Naive thymus-derived CD4-positive, alpha-beta T cell (primary cell): ENCODE results near the gene AMBRA1. TPM values are rescaled to one million over a fixed set of nuclear protein-coding genes. Genes with fewer than 3 reads are reported as not detected.
A peak's percentile ranks its signal among the peaks of the same experiment; 100 is the strongest.

ENCODE experiments used
- ATAC-seq: fragments of 150-1000 bp; cut with Tn5 transposase; 2 replicates; pipeline ENCODE4 v1.10.0; 2021; ENCODE audit warnings: mild to moderate bottlenecking, moderate library complexity
- CTCF ChIA-PET: fragments of 350-600 bp; sonication (Branson Sonifier 250); formaldehyde crosslinking; loops from one replicate; lab custom pipeline; 2021; ENCODE audit warnings: antibody characterized with exemption; lab: Charles Lee
- POLR2A ChIA-PET: fragments of 350-600 bp; sonication (Branson Sonifier 250); formaldehyde crosslinking; loops from one replicate; lab custom pipeline; 2021; ENCODE audit warnings: antibody characterized with exemption, inconsistent platforms; lab: Charles Lee
- DNase-seq, 9 donors: peaks; one replicate each; pipeline versions ENCODE4 v3.0.0 to v3.0.0-alpha.2; 2020 to 2022; ENCODE audit warnings: mixed read lengths in 1 of 9
- H3K27ac ChIP-seq: one replicate; pipeline ENCODE4 v1.7.0; 2013; ENCODE audit warnings: mild to moderate bottlenecking, low read depth, low read length, moderate library complexity
- H3K27me3 ChIP-seq, 2 donors: one replicate each; pipeline ENCODE4 v1.7.0; 2013; ENCODE audit warnings: low read length in 2 of 2, mild to moderate bottlenecking in 2 of 2, moderate library complexity in 2 of 2; ENCODE audit not compliant: control insufficient read depth in 2 of 2, insufficient read depth in 2 of 2
- H3K36me3 ChIP-seq, 3 experiments: 1 replicate in 2 of 3; 2 replicates in 1 of 3; pipeline ENCODE4 v1.7.0; 2013; ENCODE audit warnings: low read length in 3 of 3, mild to moderate bottlenecking in 3 of 3, moderate library complexity in 1 of 3; ENCODE audit not compliant: insufficient read depth in 3 of 3, control insufficient read depth in 2 of 3
- H3K4me1 ChIP-seq, 2 donors: one replicate each; pipeline ENCODE4 v1.7.0; 2013; ENCODE audit warnings: low read length in 2 of 2, mild to moderate bottlenecking in 2 of 2, moderate library complexity in 1 of 2; ENCODE audit not compliant: control insufficient read depth in 2 of 2, insufficient read depth in 2 of 2
- H3K4me3 ChIP-seq: 2 replicates; pipeline ENCODE4 v1.7.0; 2013; ENCODE audit warnings: mild to moderate bottlenecking, low read length
- H3K9me3 ChIP-seq, 3 experiments: 1 replicate in 2 of 3; 2 replicates in 1 of 3; pipeline ENCODE4 v1.7.0; 2013; ENCODE audit warnings: low read length in 3 of 3; ENCODE audit not compliant: control insufficient read depth in 2 of 3
- H3K27ac Mint-ChIP-seq, 9 donors: one replicate each; pipeline ENCODE4 v1.8.0; 2020 to 2022; ENCODE audit warnings: mixed read lengths in 9 of 9, mild to moderate bottlenecking in 8 of 9, moderate library complexity in 5 of 9, inconsistent platforms in 2 of 9
- H3K27me3 Mint-ChIP-seq, 5 donors: one replicate each; pipeline ENCODE4 v1.8.0; 2021 to 2022; ENCODE audit warnings: mixed read lengths in 5 of 5, mild to moderate bottlenecking in 1 of 5
- H3K36me3 Mint-ChIP-seq, 5 donors: one replicate each; pipeline ENCODE4 v1.8.0; 2020 to 2022; ENCODE audit warnings: mixed read lengths in 5 of 5, mild to moderate bottlenecking in 3 of 5, inconsistent platforms in 1 of 5
- H3K4me1 Mint-ChIP-seq, 7 donors: one replicate each; pipeline ENCODE4 v1.8.0; 2020 to 2022; ENCODE audit warnings: mixed read lengths in 7 of 7, mild to moderate bottlenecking in 3 of 7, inconsistent platforms in 1 of 7
- H3K4me3 Mint-ChIP-seq, 10 donors: one replicate each; pipeline ENCODE4 v1.8.0; 2020 to 2022; ENCODE audit warnings: mild to moderate bottlenecking in 10 of 10, mixed read lengths in 10 of 10, moderate library complexity in 6 of 10, inconsistent platforms in 2 of 10
- H3K9me3 Mint-ChIP-seq, 11 donors: one replicate each; pipeline ENCODE4 v1.8.0; 2020 to 2022; ENCODE audit warnings: mixed read lengths in 11 of 11, mild to moderate bottlenecking in 4 of 11, inconsistent platforms in 1 of 11, moderate library complexity in 1 of 11
- intact Hi-C, 2 donors: fragments of 100-400 bp; cut with micrococcal nuclease; formaldehyde crosslinking; loops; one replicate each; pipeline ENCODE4 v1.15.1; 2023
- polyA plus RNA-seq, 2 donors: library from polyadenylated mRNA; unstranded; fragments of 300-500 nt; fragmentation: Illumina TruSeq; gene quantifications; one replicate each; pipeline ENCODE4 v1.2.3, GENCODE V29; 2021
- total RNA-seq, 6 experiments: library from RNA in 5 of 6; stranded (reverse) in 5 of 6; gene quantifications; 1 replicate in 5 of 6; 2 replicates in 1 of 6; pipeline ENCODE4 v1.2.3 and lab custom pipeline; 2021 to 2026

Gene AMBRA1
- total and polyA plus RNA-seq, 7 experiments from 2014 or later, result 8.9 to 48.7 (median 41.2) TPM

- no peaks in the 10 kb centered on the region for H3K27me3 Mint-ChIP-seq
- Histone ChIP-seq H3K4me3 (no peak overlapping the region), H3K27me3 (no peaks in the 10 kb centered on the region), H3K36me3 (peaks cover 0 to 5% (median 0%) of the 10 kb centered on the region in 3 experiments), H3K4me1 (no peaks in the 10 kb centered on the region), H3K9me3 (no peaks in the 10 kb centered on the region), H3K27ac (no peak overlapping the region)
- intact Hi-C loops, result no loop called here
- no peak overlapping the region for H3K27ac Mint-ChIP-seq
- no peaks in the 10 kb centered on the region for H3K9me3 Mint-ChIP-seq
- peaks cover 0 to 15% (median 5%) of the 10 kb centered on the region in 5 donors for H3K36me3 Mint-ChIP-seq
- DNase-seq, result no peak
- H3K4me3 Mint-ChIP-seq, result no peak overlapping the region
- ChIA-PET POLR2A (no interaction called here), CTCF (no interaction called here)
- no peak for ATAC-seq
- peaks cover 4 to 24% (median 15%) of the 10 kb centered on the region in 7 donors for H3K4me1 Mint-ChIP-seq
Measured at GRCh38 chr11:46455834-46456233, 138.0 kb downstream of the AMBRA1 start.

- Histone ChIP-seq H3K27me3 (no peaks in the 10 kb centered on the region), H3K27ac (no peak overlapping the region), H3K36me3 (peaks cover 0 to 5% (median 0%) of the 10 kb centered on the region in 3 experiments), H3K4me3 (no peak overlapping the region), H3K9me3 (no peaks in the 10 kb centered on the region), H3K4me1 (no peaks in the 10 kb centered on the region)
- no peaks in the 10 kb centered on the region for H3K9me3 Mint-ChIP-seq
- no peak for ATAC-seq
- H3K36me3 Mint-ChIP-seq, result peaks cover 3 to 26% (median 7%) of the 10 kb centered on the region in 5 donors
- H3K4me3 Mint-ChIP-seq, result no peak overlapping the region
- H3K4me1 Mint-ChIP-seq, result peaks cover 4 to 48% (median 34%) of the 10 kb centered on the region in 7 donors
- no peaks in the 10 kb centered on the region for H3K27me3 Mint-ChIP-seq
- ChIA-PET POLR2A (no interaction called here), CTCF (no interaction called here)
- intact Hi-C loops, result no loop called here
- no peak for DNase-seq
- H3K27ac Mint-ChIP-seq, result peak overlapping the region in 1 of 9 donors; percentile 2
Measured at GRCh38 chr11:46452918-46453517, 140.8 kb downstream of the AMBRA1 start.

- DNase-seq (no peak), ATAC-seq (no peak)
- H3K36me3 Mint-ChIP-seq, result peaks cover 3 to 22% (median 7%) of the 10 kb centered on the region in 5 donors
- Histone ChIP-seq H3K27me3 (no peaks in the 10 kb centered on the region), H3K4me1 (no peaks in the 10 kb centered on the region), H3K9me3 (no peaks in the 10 kb centered on the region), H3K36me3 (peaks cover 0 to 5% (median 0%) of the 10 kb centered on the region in 3 experiments), H3K4me3 (no peak overlapping the region), H3K27ac (no peak overlapping the region)
- no peaks in the 10 kb centered on the region for H3K9me3 Mint-ChIP-seq
- peak overlapping the region in 2 of 9 donors; percentile 28 to 30 for H3K27ac Mint-ChIP-seq
- H3K4me1 Mint-ChIP-seq, result peaks cover 4 to 58% (median 33%) of the 10 kb centered on the region in 7 donors
- intact Hi-C loops, result no loop called here
- H3K4me3 Mint-ChIP-seq, result no peak overlapping the region
- POLR2A ChIA-PET, result interaction anchor here (0.6 kb wide), 1 partner anchor 981 kb away, joined by 5 read pairs; no protein-coding TSS in a partner anchor
- H3K27me3 Mint-ChIP-seq, result no peaks in the 10 kb centered on the region
- CTCF ChIA-PET, result interaction anchor here (1.0 kb wide), 1 partner anchor 103 kb away, joined by 3 read pairs; no protein-coding TSS in a partner anchor
Measured at GRCh38 chr11:46451759-46452158, 142.1 kb downstream of the AMBRA1 start.

- peaks cover 3 to 16% (median 7%) of the 10 kb centered on the region in 5 donors for H3K36me3 Mint-ChIP-seq
- ChIA-PET POLR2A (no interaction called here), CTCF (interaction anchor here (0.8 kb wide), 1 partner anchor 62 kb away, joined by 3 read pairs; no protein-coding TSS in a partner anchor)
- no peaks in the 10 kb centered on the region for H3K9me3 ChIP-seq
- H3K4me1 Mint-ChIP-seq, result peaks cover 4 to 66% (median 28%) of the 10 kb centered on the region in 7 donors
- DNase-seq (no peak), ATAC-seq (no peak)
- H3K4me3 ChIP-seq, result no peak overlapping the region
- H3K27me3 Mint-ChIP-seq, result no peaks in the 10 kb centered on the region
- no peaks in the 10 kb centered on the region for H3K36me3 ChIP-seq
- intact Hi-C loops, result no loop called here
- no peaks in the 10 kb centered on the region for H3K4me1 ChIP-seq
- no peak overlapping the region for H3K27ac ChIP-seq
- no peak overlapping the region for H3K4me3 Mint-ChIP-seq
- peak overlapping the region in 1 of 9 donors; percentile 28 for H3K27ac Mint-ChIP-seq
- no peaks in the 10 kb centered on the region for H3K27me3 ChIP-seq
- no peaks in the 10 kb centered on the region for H3K9me3 Mint-ChIP-seq
Measured at GRCh38 chr11:46450846-46451477, 142.9 kb downstream of the AMBRA1 start.

GRCh38 chr11:46447544-46447943 lies 146.3 kb downstream of the AMBRA1 start:
- peaks cover 4 to 57% (median 24%) of the 10 kb centered on the region in 7 donors for H3K4me1 Mint-ChIP-seq
- no peak overlapping the region for H3K4me3 ChIP-seq
- DNase-seq (no peak), ATAC-seq (no peak)
- no peaks in the 10 kb centered on the region for H3K27me3 ChIP-seq
- peaks cover 9 to 32% (median 12%) of the 10 kb centered on the region in 5 donors for H3K36me3 Mint-ChIP-seq
- no peaks in the 10 kb centered on the region for H3K27me3 Mint-ChIP-seq
- POLR2A ChIA-PET, result no interaction called here
- no peaks in the 10 kb centered on the region for H3K9me3 ChIP-seq
- H3K4me1 ChIP-seq, result no peaks in the 10 kb centered on the region
- no peak overlapping the region for H3K4me3 Mint-ChIP-seq
- CTCF ChIA-PET, result interaction anchor here (0.5 kb wide), 1 partner anchor 39 kb away, joined by 5 read pairs; no protein-coding TSS in a partner anchor
- intact Hi-C loops, result no loop called here
- no peak overlapping the region for H3K27ac ChIP-seq
- H3K27ac Mint-ChIP-seq, result peak overlapping the region in 1 of 9 donors; percentile 32
- peaks cover 0 to 14% (median 0%) of the 10 kb centered on the region in 3 experiments for H3K36me3 ChIP-seq
- H3K9me3 Mint-ChIP-seq, result no peaks in the 10 kb centered on the region

GRCh38 chr11:46445920-46446771 lies 147.7 kb downstream of the AMBRA1 start:
- DNase-seq (no peak), ATAC-seq (no peak)
- no peaks in the 10 kb centered on the region for H3K4me1 ChIP-seq
- H3K36me3 Mint-ChIP-seq, result peaks cover 13 to 46% (median 19%) of the 10 kb centered on the region in 5 donors
- no peak overlapping the region for H3K4me3 Mint-ChIP-seq
- H3K27ac ChIP-seq, result no peak overlapping the region
- H3K36me3 ChIP-seq, result peaks cover 0 to 21% (median 0%) of the 10 kb centered on the region in 3 experiments
- no peaks in the 10 kb centered on the region for H3K9me3 ChIP-seq
- peaks cover 2 to 47% (median 24%) of the 10 kb centered on the region in 7 donors for H3K4me1 Mint-ChIP-seq
- no peak overlapping the region for H3K4me3 ChIP-seq
- no peaks in the 10 kb centered on the region for H3K9me3 Mint-ChIP-seq
- ChIA-PET CTCF (no interaction called here), POLR2A (no interaction called here)
- H3K27ac Mint-ChIP-seq, result peak overlapping the region in 4 of 9 donors; percentile 15 to 39 (median 34)
- no peaks in the 10 kb centered on the region for H3K27me3 Mint-ChIP-seq
- H3K27me3 ChIP-seq, result no peaks in the 10 kb centered on the region
- intact Hi-C loops, result no loop called here
